Hematopoietic multipotent progenitor cell treated with erythropoietin and hydrocortisone succinate and interleukin-3 and kit ligand, for 6 days (in vitro differentiated cells): ENCODE data around the gene CCDC182.

Experiments
- DNase-seq: peaks from one replicate; pipeline ENCODE4 v3.0.0-alpha.2; 2015

Gene CCDC182

DNA sequence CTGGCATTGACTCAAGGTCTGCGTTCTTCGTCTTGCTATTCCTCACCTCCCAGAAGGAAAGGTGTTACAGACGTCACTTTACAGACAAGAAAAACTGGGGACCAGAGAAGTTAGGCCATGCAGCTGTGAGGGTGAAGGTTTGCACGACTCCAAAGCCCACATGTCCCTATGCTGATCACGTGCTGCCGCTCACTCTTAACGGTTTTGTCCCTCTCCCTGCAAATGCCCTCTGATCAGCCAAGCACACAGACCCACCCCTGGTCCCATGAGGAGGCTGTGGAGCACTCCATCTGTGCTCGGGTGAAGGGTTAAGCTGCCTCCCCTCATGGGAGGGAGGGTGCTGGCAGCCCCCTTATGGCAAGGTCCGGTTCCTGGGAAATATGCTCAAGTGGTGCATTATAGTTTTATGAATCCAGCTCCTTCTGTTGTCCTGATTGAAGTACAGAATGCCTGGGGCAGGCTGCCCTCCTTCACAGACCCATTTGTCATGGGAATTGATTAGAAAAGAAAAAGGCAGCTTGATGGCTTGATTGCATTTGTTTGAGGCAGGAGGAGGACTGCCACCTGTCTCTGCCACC lies 18.8 kb downstream of the CCDC182 start:
- DNase-seq = no peak

GRCh38 chr17:57724729-57725125 lies 20.4 kb downstream of the CCDC182 start:
- no peak for DNase-seq

GRCh38 chr17:57724026-57724728 lies 20.9 kb downstream of the CCDC182 start:
- no peak for DNase-seq

GRCh38 chr17:57723427-57724025 lies 21.6 kb downstream of the CCDC182 start:
- no peak for DNase-seq

GRCh38 chr17:57722704-57723043 lies 22.4 kb downstream of the CCDC182 start:
- no peak for DNase-seq

DNA sequence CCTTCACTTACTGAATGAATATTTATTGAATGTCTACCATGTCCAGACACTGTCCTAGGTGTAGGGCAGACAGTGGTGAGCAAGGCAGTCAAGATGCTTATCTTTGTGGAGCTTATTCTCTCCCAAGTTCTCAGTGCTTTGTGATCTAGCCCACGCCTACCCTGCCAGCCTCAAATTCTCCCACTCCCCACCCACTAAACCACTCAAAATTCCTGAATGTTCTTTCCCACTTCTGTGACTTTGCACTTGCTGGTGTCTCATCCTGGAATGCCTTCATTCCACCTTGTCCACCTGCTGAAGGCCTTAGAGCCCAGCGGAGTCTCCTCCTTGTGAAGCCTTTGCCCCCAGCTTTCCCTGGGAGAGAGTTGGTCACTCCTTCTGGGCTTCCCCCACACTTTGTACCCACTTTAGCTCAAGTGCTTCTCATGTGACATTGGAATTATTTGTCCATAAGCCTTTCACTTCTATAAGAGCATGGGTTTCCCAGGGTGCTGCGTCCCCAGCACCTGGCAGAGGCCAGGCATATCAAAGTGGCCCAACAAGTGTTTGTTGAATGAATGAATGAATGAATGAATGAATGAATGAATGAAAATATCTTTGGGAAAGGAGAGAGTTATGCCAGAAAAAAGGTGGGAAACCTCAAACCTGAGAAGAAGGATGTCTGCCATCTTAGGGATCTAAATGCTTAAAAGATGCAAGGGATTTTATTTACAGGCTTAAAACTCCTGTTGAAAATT lies 23.0 kb downstream of the CCDC182 start:
- no peak for DNase-seq

DNA sequence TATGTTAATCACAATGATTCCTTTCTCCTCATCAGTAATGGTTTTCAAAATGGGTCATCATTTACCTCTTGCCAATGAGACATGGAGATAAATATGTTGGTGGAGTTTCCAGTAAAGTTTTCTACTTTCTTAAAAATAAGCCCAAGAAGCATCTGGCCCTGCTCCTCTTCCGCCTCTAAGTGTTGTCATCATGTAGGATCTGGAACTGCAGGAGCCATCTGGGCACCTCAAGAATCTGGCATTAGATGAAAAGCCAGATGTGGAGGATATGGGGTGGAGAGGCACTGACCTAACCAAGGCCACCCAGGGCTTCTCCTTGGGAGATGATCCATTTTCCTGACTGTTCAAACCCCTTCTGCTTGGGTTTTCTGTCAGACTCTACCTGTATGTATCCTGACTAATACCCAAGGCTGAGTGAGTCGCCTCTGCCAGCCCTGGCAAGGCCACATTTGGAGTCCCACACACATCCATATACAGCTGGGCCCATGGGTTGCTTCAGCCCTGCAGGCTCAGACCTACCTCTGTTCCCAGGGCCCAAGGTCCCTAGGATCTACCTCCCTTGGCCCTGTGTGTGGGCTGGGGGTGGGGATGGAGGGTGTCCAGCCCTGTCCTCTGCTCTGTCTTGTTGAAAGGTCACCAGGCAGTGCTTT lies 24.6 kb downstream of the CCDC182 start:
- DNase-seq = no peak

DNA sequence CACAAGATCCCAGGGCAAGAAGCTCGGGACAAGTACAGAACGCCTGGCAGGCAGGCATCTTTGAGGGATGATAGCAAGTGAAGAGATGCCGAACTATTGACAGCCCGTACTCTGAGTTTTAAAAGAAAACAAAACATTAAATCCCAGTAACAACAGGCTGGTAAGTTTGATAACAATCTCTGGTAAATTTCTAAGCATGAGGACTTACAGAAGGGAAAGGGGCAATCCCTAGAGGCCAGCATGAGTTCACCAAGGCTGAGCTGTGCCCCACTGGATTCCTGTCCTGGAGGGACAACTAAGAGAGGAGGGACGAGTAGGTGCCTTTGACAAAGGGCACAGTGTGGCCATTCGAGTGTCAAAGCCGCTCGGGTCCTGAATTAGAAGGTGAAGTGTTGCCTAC lies 26.2 kb downstream of the CCDC182 start:
- no peak for DNase-seq

GRCh38 chr17:57715981-57716380 lies 29.1 kb downstream of the CCDC182 start:
- DNase-seq = no peak

- no peak for DNase-seq
These were observed 30.4 kb downstream of the CCDC182 start for GRCh38 chr17:57714665-57715180.

GRCh38 chr17:57713140-57713539 lies 32.0 kb downstream of the CCDC182 start:
- no peak for DNase-seq

DNA sequence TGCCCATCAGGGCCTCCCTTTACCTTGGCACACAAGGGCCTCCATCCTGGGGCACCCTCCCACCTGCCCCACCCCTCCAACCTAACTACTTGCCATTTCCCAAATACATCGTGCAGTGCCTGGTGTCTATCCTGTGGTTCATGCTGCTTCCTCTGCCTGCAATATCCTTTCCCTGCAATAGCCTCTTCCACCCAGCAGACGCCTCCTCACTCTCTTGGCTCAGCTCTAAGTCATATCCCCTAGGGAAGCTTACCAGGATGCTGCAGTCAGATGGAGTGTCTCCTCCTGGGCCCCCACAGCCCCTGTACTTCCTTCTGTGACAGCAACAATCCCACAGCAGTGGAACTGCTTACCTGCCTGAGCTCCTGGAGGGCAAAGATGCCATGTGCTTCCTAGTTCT lies 36.7 kb downstream of the CCDC182 start:
- no peak for DNase-seq

GRCh38 chr17:57707892-57708291 lies 37.2 kb downstream of the CCDC182 start:
- no peak for DNase-seq

DNA sequence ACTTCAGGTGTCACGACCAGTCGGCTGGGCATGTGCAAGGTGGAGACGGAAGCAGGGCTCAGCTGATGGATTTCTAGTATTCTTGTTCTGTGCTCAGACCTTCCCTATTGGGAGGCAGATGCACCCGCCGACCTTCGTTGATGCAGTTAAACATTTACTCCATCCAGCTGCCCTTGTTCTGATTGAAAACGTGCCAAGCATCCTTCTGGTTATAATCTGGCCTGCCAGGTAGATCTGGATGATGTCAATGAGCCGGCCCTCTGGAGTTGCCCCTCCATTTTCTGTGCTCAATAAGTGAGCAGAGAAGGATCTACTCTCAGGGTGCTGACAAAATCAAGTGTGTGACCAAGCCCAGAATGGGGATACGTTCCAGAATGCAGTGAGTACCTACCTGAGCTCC lies 38.3 kb downstream of the CCDC182 start:
- DNase-seq = no peak

DNA sequence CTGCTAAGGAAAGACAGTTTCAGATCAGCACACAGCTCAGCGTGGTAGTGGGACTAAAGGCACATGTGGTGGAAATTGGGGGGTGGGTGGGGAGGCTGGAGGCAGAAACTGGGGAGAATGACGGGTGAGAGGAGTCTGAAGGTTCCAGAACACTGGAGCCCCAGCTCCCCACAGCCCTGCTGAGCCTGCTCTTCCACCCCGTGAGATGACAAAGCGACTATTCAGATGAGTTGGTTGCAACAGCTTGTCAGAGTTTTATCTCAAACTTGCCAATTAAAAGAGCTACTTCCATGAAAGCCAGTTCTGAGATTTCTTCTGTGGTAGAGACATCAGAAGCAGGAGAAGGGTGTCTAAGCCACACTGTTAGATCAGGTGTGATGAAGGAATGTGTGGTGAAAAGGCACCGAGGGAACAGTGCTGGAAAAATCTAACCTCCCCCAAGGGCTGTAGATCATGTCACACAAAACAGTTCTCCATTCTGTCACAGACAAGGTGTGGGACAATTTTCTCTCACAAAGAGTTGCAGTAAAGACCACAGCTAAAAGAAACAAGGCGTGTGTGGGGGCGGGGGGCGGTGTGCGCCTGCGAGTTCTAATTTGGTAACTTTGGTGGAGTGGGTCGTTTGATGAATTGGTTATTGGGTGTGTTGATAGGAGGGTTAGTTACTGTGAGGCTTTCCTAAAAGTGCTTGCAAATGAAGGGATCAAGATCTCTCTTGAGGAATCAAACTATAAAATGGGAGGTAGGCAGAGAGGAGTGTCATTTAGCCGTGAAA lies 39.0 kb downstream of the CCDC182 start:
- peak; percentile 5 for DNase-seq

GRCh38 chr17:57704448-57704847 lies 40.7 kb downstream of the CCDC182 start:
- DNase-seq = no peak

DNA sequence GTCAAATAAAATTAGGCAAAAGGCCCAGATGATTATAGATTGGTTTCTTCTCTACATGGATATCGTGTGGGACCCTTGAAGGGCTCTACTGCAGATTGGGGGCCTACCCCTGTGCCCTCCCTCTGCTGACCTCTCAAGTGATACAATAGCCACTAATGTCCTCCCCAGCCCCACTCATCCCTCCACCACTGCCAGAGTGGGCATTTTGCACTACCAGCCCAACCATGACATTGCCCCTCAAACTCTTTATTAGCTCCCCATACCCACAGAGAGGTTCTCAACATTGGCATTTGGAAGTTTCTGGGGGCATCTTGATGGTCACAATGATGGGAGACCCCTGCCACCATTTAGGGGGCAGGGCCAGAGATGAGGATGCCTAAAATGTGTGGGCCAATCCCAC lies 41.8 kb downstream of the CCDC182 start:
- no peak for DNase-seq

DNA sequence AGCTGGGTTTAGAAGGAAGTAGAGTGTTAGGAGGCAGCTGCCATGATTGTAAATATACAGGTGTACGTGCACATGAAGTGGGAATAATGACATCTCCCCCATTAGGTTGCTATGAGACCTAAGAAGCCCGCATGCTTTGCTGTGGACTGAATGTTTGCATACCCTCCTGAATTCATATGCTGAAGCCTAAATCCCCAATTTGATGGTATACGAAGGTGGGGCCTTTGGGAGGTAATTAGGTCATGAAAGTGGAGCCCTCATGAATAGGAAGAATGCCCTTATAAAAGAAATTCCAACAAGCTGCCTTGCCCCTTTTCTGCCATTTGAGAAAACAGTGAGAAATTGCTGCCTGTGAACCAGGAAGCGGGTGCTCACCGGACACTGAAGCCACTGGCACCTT lies 44.0 kb downstream of the CCDC182 start:
- no peak for DNase-seq

DNA sequence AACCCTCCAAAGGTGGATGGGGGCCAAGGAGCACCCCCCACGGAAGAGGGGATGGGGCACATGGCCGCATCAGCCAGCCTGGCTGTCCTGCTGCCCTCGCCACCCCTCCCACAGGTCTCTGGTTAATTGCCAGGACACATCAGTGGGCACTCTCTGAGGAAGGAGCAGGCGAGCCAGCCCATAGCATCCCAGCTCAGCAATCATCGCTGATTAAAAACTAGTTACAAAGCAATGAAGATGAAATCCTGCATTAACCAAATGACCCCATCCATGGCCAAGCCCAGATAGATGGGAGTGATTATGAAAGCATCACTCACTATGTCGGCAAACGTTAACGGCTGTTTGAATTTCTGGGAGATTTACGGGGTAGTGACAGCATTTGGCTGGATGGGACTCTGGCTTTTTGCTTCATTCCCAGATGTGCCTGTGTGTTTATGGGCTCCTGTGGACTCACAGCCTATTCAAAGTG lies 45.3 kb downstream of the CCDC182 start:
- DNase-seq = no peak

- DNase-seq = no peak
These were observed 47.0 kb downstream of the CCDC182 start for GRCh38 chr17:57697891-57698711.

DNA sequence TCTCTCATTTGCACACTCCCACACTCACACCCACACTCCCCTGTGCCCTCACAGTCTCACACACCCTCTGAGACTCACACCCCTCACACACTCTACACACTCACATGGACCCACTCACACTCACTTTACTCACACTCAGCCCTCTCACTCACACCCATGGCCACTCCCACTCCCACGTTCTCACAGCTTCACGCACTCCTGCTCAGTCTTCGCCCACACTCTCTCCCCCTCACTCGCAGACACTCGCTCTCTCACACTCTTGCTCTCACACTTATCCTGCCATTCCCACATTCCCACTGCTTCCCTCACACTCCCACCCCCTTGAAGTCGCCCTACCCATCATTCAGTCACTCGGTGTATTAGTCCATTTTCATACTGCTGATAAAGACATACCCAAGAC lies 47.9 kb downstream of the CCDC182 start:
- DNase-seq = no peak
